H9 (cell line): ENCODE data around the gene FBXL2. TPM values are rescaled to one million over a fixed set of nuclear protein-coding genes. Genes with fewer than 3 reads are reported as not detected.

Experiments used
- DNase-seq: peaks from one replicate; pipeline ENCODE4 v3.0.0-alpha.2; 2017
- H2AFZ ChIP-seq: one replicate; pipeline ENCODE4 v1.6.1; 2013; ENCODE audit warnings: mild to moderate bottlenecking, low read length, control low read depth, moderate library complexity
- H2AK5ac ChIP-seq: 2 replicates; pipeline ENCODE4 v1.6.1; 2013; ENCODE audit warnings: low read length, control low read depth, mixed read lengths; ENCODE audit not compliant: insufficient read length
- H2BK120ac ChIP-seq: one replicate; pipeline ENCODE4 v1.6.1; 2013; ENCODE audit warnings: low read depth, mild to moderate bottlenecking, low read length, control low read depth, inconsistent platforms; ENCODE audit not compliant: poor library complexity, severe bottlenecking
- H2BK12ac ChIP-seq: 2 replicates; pipeline ENCODE4 v1.6.1; 2013; ENCODE audit warnings: low read length, control low read depth, mixed read lengths, low read depth; ENCODE audit not compliant: insufficient read length
- H2BK15ac ChIP-seq: 2 replicates; pipeline ENCODE4 v1.6.1; 2013; ENCODE audit warnings: low read depth, low read length, control low read depth
- H2BK20ac ChIP-seq: one replicate; pipeline ENCODE4 v1.6.1; 2013; ENCODE audit warnings: low read depth, mild to moderate bottlenecking, low read length, control low read depth, inconsistent platforms; ENCODE audit not compliant: poor library complexity, severe bottlenecking
- H2BK5ac ChIP-seq: 2 replicates; pipeline ENCODE4 v1.6.1; 2013; ENCODE audit warnings: low read length, control low read depth, mixed read lengths; ENCODE audit not compliant: insufficient read length
- H3K14ac ChIP-seq: 2 replicates; pipeline ENCODE4 v1.6.1; 2013; ENCODE audit warnings: low read length, control low read depth; ENCODE audit not compliant: insufficient read depth
- H3K18ac ChIP-seq: 2 replicates; pipeline ENCODE4 v1.6.1; 2013; ENCODE audit warnings: low read depth, mild to moderate bottlenecking, mixed read lengths, low read length, control low read depth; ENCODE audit not compliant: insufficient read length
- H3K23ac ChIP-seq: 2 replicates; pipeline ENCODE4 v1.6.1; 2013; ENCODE audit warnings: low read length, control low read depth, mixed read lengths, low read depth; ENCODE audit not compliant: insufficient read length
- H3K23me2 ChIP-seq: 2 replicates; pipeline ENCODE4 v1.6.1; 2013; ENCODE audit warnings: low read depth, mild to moderate bottlenecking, mixed read lengths, low read length, control low read depth; ENCODE audit not compliant: insufficient read length, poor library complexity, severe bottlenecking
- H3K27ac ChIP-seq: 2 replicates; pipeline ENCODE4 v1.5.1; 2013; ENCODE audit warnings: low read length, control low read depth, mixed read lengths, low read depth; ENCODE audit not compliant: insufficient read length
- H3K27me3 ChIP-seq: 2 replicates; pipeline ENCODE4 v1.6.1; 2013; ENCODE audit warnings: low read length, control low read depth, inconsistent platforms; ENCODE audit not compliant: insufficient read depth
- H3K4ac ChIP-seq: 2 replicates; pipeline ENCODE4 v1.6.1; 2013; ENCODE audit warnings: low read depth, mild to moderate bottlenecking, control low read depth, inconsistent platforms, low read length, moderate library complexity
- H3K4me1 ChIP-seq: 2 replicates; pipeline ENCODE4 v1.6.1; 2013; ENCODE audit warnings: low read length, control low read depth, inconsistent platforms; ENCODE audit not compliant: insufficient read depth
- H3K4me2 ChIP-seq: 2 replicates; pipeline ENCODE4 v1.6.1; 2013; ENCODE audit warnings: low read length, control low read depth, mixed read lengths; ENCODE audit not compliant: insufficient read length, insufficient read depth
- H3K56ac ChIP-seq: 2 replicates; pipeline ENCODE4 v1.6.1; 2013; ENCODE audit warnings: low read depth, mild to moderate bottlenecking, mixed read lengths, low read length, control low read depth; ENCODE audit not compliant: insufficient read length
- H3K79me1 ChIP-seq: 2 replicates; pipeline ENCODE4 v1.6.1; 2013; ENCODE audit warnings: low read depth, mild to moderate bottlenecking, moderate library complexity, low read length, control low read depth, inconsistent platforms; ENCODE audit not compliant: insufficient read depth, poor library complexity, severe bottlenecking
- H3K79me2 ChIP-seq: 2 replicates; pipeline ENCODE4 v1.6.1; 2013; ENCODE audit warnings: low read length, control low read depth, inconsistent platforms; ENCODE audit not compliant: insufficient read depth
- H3K9ac ChIP-seq: 2 replicates; pipeline ENCODE4 v1.6.1; 2013; ENCODE audit warnings: low read length, control low read depth, mixed read lengths; ENCODE audit not compliant: insufficient read length; ENCODE audit errors: extremely low read depth
- H3K9me3 ChIP-seq: one replicate; pipeline ENCODE4 v1.6.1; 2013; ENCODE audit warnings: low read depth, low read length, inconsistent platforms; ENCODE audit not compliant: control insufficient read depth
- H3T11ph ChIP-seq: one replicate; pipeline ENCODE4 v1.6.1; 2013; ENCODE audit warnings: mild to moderate bottlenecking, low read length, control low read depth, inconsistent platforms
- H4K20me1 ChIP-seq: one replicate; pipeline ENCODE4 v1.6.1; 2013; ENCODE audit not compliant: control insufficient read depth, insufficient read length, insufficient read depth
- H4K5ac ChIP-seq: 2 replicates; pipeline ENCODE4 v1.6.1; 2013; ENCODE audit warnings: low read depth, mild to moderate bottlenecking, mixed read lengths, low read length, control low read depth; ENCODE audit not compliant: insufficient read length
- H4K8ac ChIP-seq: replicated peaks from 2 replicates; pipeline ENCODE4 v1.6.1; 2013; ENCODE audit warnings: low read length, control low read depth, mixed read lengths, low read depth; ENCODE audit not compliant: insufficient read length
- H4K91ac ChIP-seq: 2 replicates; pipeline ENCODE4 v1.6.1; 2013; ENCODE audit warnings: low read depth, mild to moderate bottlenecking, moderate library complexity, mixed read lengths, low read length, control low read depth; ENCODE audit not compliant: insufficient read length
- H3K27ac Mint-ChIP-seq, 3 experiments: 2 replicates in 2 of 3; 3 replicates in 1 of 3; pipeline ENCODE4 v1.8.0; 2020 to 2021; ENCODE audit warnings: mixed read lengths in 3 of 3, mild to moderate bottlenecking in 1 of 3, moderate library complexity in 1 of 3
- H3K27me3 Mint-ChIP-seq: 2 replicates; pipeline ENCODE4 v1.8.0; 2021; ENCODE audit warnings: low read depth, mild to moderate bottlenecking, moderate library complexity, mixed read lengths
- H3K36me3 Mint-ChIP-seq, 3 experiments: 2 replicates in 2 of 3; 3 replicates in 1 of 3; pipeline ENCODE4 v1.8.0; 2020 to 2021; ENCODE audit warnings: low read depth in 3 of 3, mixed read lengths in 3 of 3; ENCODE audit not compliant: insufficient read depth in 1 of 3
- H3K4me1 Mint-ChIP-seq, 2 experiments: 2 replicates each; pipeline ENCODE4 v1.8.0; 2020; ENCODE audit warnings: mixed read lengths in 2 of 2
- H3K4me3 Mint-ChIP-seq, 2 experiments: 2 replicates in 1 of 2; 3 replicates in 1 of 2; pipeline ENCODE4 v1.8.0; 2020 to 2021; ENCODE audit warnings: mild to moderate bottlenecking in 2 of 2, mixed read lengths in 2 of 2, moderate library complexity in 1 of 2
- H3K9me3 Mint-ChIP-seq, 2 experiments: 2 replicates in 1 of 2; 3 replicates in 1 of 2; pipeline ENCODE4 v1.8.0; 2020; ENCODE audit warnings: mild to moderate bottlenecking in 2 of 2, mixed read lengths in 2 of 2, moderate library complexity in 1 of 2
- WGBS: extraction: QIAGEN DNeasy Blood & Tissue Kit; methylation state at CpG from one replicate; pipeline ENCODE4 v1.1.7; 2013; ENCODE audit warnings: missing lambda C conversion rate, low lambda C conversion rate, mixed read lengths; ENCODE audit not compliant: insufficient read length; ENCODE audit errors: extremely low coverage; 5-methylcytosine and 5-hydroxymethylcytosine counted together
- total RNA-seq: library from RNA; stranded (reverse); gene quantifications from 2 replicates; pipeline ENCODE4 v1.2.1, GENCODE V29; 2021
- TF ChIP-seq, protein P1 (sequence below): fragments of 200-600 bp; sonication (generic); conservative IDR thresholded peaks from 3 replicates; pipeline ENCODE4 v1.8.0; 2021; ENCODE audit warnings: antibody characterized with exemption, mild to moderate bottlenecking

Gene FBXL2
- total RNA-seq, 1 experiment from 2014 or later: 2.7 TPM

DNA sequence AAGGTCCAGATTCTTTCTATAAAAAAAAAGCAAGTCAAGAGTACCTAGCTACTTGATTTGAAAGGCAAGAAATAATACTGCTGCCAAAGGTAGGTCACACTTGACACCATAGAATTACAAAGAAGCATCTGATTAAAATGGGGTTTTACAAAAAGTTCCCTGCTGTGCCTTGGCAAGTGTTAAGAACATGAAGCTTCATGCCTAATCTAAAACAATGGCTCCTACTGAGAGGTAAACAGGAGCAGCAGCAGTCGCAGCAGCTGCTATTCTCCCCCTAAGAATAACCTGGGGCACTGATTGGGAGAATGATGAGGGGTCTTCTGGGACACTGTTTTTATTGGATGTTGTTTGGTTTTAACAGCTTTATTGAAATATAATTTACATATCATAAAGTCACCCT is 148.8 kb downstream of the FBXL2 start:
- Mint-ChIP-seq H3K9me3 (no peaks in the 10 kb centered on the region), H3K27ac (peak overlapping the region; percentile 20 to 85 (median 32); a peak in 4 of 7 replicates), H3K4me3 (peak overlapping the region; percentile 21 to 56; a peak in 3 of 5 replicates), H3K27me3 (no peaks in the 10 kb centered on the region), H3K4me1 (peaks cover 64 to 66% of the 10 kb centered on the region in 2 experiments), H3K36me3 (peaks cover 31 to 39% (median 35%) of the 10 kb centered on the region in 3 experiments; a peak in 6 of 7 replicates)
- peak overlapping the region; percentile 2 for H3K4me2 ChIP-seq
- H2BK12ac ChIP-seq: no peak overlapping the region
- no peak overlapping the region for H3K27ac ChIP-seq
- no peaks in the 10 kb centered on the region for H3K23me2 ChIP-seq
- no peak overlapping the region for H2AK5ac ChIP-seq
- H4K8ac ChIP-seq: no peak overlapping the region
- TF ChIP-seq, protein P1, sequence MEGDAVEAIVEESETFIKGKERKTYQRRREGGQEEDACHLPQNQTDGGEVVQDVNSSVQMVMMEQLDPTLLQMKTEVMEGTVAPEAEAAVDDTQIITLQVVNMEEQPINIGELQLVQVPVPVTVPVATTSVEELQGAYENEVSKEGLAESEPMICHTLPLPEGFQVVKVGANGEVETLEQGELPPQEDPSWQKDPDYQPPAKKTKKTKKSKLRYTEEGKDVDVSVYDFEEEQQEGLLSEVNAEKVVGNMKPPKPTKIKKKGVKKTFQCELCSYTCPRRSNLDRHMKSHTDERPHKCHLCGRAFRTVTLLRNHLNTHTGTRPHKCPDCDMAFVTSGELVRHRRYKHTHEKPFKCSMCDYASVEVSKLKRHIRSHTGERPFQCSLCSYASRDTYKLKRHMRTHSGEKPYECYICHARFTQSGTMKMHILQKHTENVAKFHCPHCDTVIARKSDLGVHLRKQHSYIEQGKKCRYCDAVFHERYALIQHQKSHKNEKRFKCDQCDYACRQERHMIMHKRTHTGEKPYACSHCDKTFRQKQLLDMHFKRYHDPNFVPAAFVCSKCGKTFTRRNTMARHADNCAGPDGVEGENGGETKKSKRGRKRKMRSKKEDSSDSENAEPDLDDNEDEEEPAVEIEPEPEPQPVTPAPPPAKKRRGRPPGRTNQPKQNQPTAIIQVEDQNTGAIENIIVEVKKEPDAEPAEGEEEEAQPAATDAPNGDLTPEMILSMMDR: no peak
- no peak overlapping the region for H2BK15ac ChIP-seq
- H4K91ac ChIP-seq: no peak overlapping the region
- no peak overlapping the region for H2BK5ac ChIP-seq
- no peaks in the 10 kb centered on the region for H4K20me1 ChIP-seq
- no peak overlapping the region for H3K23ac ChIP-seq
- H3K14ac ChIP-seq: no peak overlapping the region
- H3K79me1 ChIP-seq: peaks cover 14% of the 10 kb centered on the region
- no peaks in the 10 kb centered on the region for H3K27me3 ChIP-seq
- H3K79me2 ChIP-seq: peaks cover 31% of the 10 kb centered on the region
- H3K9me3 ChIP-seq: no peaks in the 10 kb centered on the region
- no peak overlapping the region for H3K9ac ChIP-seq
- H3K56ac ChIP-seq: no peak overlapping the region
- no peak overlapping the region for H2BK120ac ChIP-seq
- no peak overlapping the region for H2AFZ ChIP-seq
- no peak overlapping the region for H2BK20ac ChIP-seq
- no peak overlapping the region for H4K5ac ChIP-seq
- H3K4me1 ChIP-seq: peaks cover 16% of the 10 kb centered on the region
- peak; percentile 53 for DNase-seq
- no peak overlapping the region for H3T11ph ChIP-seq
- WGBS: no CpG with 5 or more reads among the region's 1 CpG
- H3K18ac ChIP-seq: no peak overlapping the region
- H3K4ac ChIP-seq: no peak overlapping the region
